Measurements from ENCODE around the gene ABCB8.
"Not testable (repeated sequence)": the region's sequence is repeated elsewhere in the genome, so short reads cannot be mapped to it uniquely, and the experiment has no call there.

The ABCB8 gene

GRCh38 chr7:151035026-151035717 lies 6.9 kb downstream of the ABCB8 start:
- DNase-seq (ENCODE audit: low spot score), result no peak

GRCh38 chr7:151035902-151036301 lies 7.7 kb downstream of the ABCB8 start:
- DNase-seq (ENCODE audit: low spot score), result no peak

GRCh38 chr7:151038951-151039849 lies 10.9 kb downstream of the ABCB8 start:
- no peak for DNase-seq (ENCODE audit: low spot score)

GRCh38 chr7:151039850-151040548 lies 11.7 kb downstream of the ABCB8 start:
- no peak for DNase-seq (ENCODE audit: low spot score)

GRCh38 chr7:151040616-151041375 lies 12.5 kb downstream of the ABCB8 start:
- no peak for DNase-seq (ENCODE audit: low spot score)

- not testable (repeated sequence) for DNase-seq (ENCODE audit: low spot score)
These were observed 15.2 kb downstream of the ABCB8 start for GRCh38 chr7:151043449-151043848.

GRCh38 chr7:151043959-151044358 lies 15.7 kb downstream of the ABCB8 start:
- DNase-seq (ENCODE audit: low spot score), result no peak

GRCh38 chr7:151045262-151045661 lies 17.0 kb downstream of the ABCB8 start:
- no peak for DNase-seq (ENCODE audit: low spot score)

GRCh38 chr7:151045967-151046366 lies 17.7 kb downstream of the ABCB8 start:
- no peak for DNase-seq (ENCODE audit: low spot score)

GRCh38 chr7:151046603-151047573 lies 18.6 kb downstream of the ABCB8 start:
- DNase-seq (ENCODE audit: low spot score), result no peak

GRCh38 chr7:151047976-151048815 lies 19.9 kb downstream of the ABCB8 start, which contains the start of gene ASIC3:
ASIC3 (plus strand) TSS chr7:151048531; CDS start chr7:151048886, 355 bp downstream.
- no peak for DNase-seq (ENCODE audit: low spot score)

- DNase-seq (ENCODE audit: low spot score), result no peak
These were observed 20.7 kb downstream of the ABCB8 start for GRCh38 chr7:151048911-151049463.

- DNase-seq (ENCODE audit: low spot score), result peak; percentile 25
These were observed 22.9 kb downstream of the ABCB8 start for GRCh38 chr7:151051108-151051507.

- DNase-seq (ENCODE audit: low spot score), result no peak
These were observed 24.8 kb downstream of the ABCB8 start for GRCh38 chr7:151053096-151053495.

- no peak for DNase-seq (ENCODE audit: low spot score)
These were observed 25.5 kb downstream of the ABCB8 start for GRCh38 chr7:151053751-151054150.

GRCh38 chr7:151056283-151056665 lies 28.0 kb downstream of the ABCB8 start:
- no peak for DNase-seq (ENCODE audit: low spot score)

- no peak for DNase-seq (ENCODE audit: low spot score)
These were observed 28.6 kb downstream of the ABCB8 start for GRCh38 chr7:151056666-151057505.

- DNase-seq (ENCODE audit: low spot score), result no peak
These were observed 29.3 kb downstream of the ABCB8 start, which contains the start of gene CDK5 for GRCh38 chr7:151057506-151057988. CDK5 (minus strand) TSS chr7:151057897; CDS start chr7:151057848, 49 bp downstream.

All from germinal center (tissue), 1 donor.